Pulmonary artery endothelial cell (primary cell): Measurements from ENCODE around the gene TSHZ1. TPM values are rescaled to one million over a fixed set of nuclear protein-coding genes. Genes with fewer than 3 reads are reported as not detected.
"Not testable (repeated sequence)": the region's sequence is repeated elsewhere in the genome, so short reads cannot be mapped to it uniquely, and the experiment has no call there.

ENCODE experiments used
- DNase-seq: peaks from one replicate; pipeline ENCODE4 v3.0.0-alpha.2; 2011; ENCODE audit warnings: low read depth, low spot score
- total RNA-seq: library from RNA; depleted of rRNA; stranded (reverse); fragments of >200 nt; gene quantifications from 2 replicates; pipeline ENCODE4 v1.2.3, GENCODE V29; 2014

The TSHZ1 gene
- total RNA-seq, 1 donor from 2014 or later = 3.7 TPM

DNA sequence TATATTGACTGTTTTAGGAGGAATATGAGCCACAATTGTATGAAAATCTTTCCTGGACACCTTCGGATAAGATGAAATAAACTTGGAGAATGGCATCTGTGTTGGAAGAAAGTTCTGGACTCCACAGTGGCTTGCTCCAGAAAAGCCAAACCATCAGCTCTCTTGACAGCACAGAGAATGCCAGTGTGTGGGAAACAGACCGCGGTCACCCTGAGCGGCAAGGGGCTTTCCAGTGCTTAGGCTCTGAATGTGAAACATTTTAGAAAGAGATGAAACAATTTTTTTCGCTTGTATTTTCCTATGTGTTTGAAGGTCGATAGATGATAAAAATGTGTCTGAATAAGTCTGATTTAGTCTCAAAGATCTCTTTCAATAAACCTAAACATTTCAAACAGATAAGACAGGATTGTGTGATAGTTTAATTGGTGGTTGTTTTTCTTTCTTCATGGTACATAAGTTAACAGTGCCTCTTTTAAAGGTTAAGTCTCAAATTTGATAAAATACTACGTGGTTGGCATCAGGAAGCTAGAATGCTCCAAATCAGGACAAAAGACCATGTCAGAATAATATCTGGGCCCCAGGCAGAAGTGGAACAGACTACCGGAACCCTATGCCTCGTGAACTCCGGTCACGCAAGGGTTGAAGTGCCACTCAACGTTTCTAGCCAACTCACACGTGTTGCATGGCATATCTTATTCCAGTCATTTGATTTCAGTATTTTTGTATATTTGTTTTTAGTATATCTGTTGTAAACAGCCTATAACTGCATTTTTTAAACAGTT lies 30.6 kb upstream of the TSHZ1 start:
- DNase-seq = no peak

DNA sequence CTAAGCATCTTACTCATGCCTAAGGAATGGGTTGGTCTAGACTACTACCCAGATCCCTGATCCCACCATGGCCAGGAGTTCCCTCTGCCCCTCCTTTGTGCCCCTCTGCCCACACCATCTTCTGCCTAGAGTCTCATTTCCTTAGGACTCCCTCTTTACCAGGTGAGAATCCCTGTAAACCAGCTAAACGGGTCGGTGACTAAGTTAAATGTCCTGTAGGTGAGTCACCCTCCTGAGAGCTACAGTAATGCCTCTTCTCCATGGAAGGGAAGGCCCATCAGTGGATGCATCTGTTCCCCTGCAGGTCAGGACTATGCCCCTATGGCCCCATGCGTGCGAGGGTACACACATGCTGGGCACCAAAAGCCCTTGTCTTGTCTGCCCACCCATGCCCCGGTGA lies 27.1 kb upstream of the TSHZ1 start:
- no peak for DNase-seq

DNA sequence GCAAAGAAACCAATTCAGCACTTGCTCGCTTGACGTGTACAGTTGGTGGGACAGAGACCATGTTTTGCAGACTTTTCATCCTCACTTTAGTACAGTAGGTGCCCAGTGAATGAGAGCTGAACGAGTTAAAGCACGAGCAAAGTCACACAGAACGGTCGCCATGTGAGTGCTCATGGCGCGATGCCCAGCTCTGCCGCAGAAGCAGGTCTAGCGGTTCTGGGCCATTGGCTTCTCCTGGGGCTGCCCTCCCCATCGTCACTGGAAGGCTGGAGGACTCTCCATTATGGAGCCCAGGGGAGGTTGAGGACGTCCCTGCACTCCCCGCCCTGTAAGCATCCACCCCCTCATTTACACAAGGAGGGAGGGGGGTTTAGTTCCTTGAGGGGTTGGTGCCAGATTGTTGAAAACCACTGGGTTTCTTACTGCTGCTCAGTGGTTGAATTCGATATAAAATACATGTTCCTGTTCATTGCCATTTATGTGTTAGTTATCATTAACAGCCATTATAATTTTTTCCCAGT lies 26.6 kb upstream of the TSHZ1 start:
- DNase-seq = no peak

DNA sequence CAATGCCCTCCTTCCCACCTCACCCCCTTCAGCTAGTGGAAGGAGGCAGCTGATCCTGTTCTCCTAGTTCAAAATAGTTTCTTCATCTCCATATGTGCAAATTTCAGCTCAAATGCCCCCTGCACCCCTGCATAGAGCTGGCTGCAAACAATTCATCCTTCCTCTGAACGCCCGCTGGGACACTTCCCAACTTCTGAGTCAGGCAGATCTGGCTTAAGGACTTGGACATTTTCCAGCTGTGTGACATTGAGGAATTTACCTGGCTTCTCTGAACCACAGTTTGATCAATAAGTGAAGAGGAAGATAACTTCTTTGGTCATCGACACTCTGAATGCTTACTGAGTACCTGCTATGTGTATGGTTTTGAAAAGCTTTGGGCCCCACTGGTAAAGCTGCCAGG lies 25.1 kb upstream of the TSHZ1 start:
- DNase-seq = no peak

DNA sequence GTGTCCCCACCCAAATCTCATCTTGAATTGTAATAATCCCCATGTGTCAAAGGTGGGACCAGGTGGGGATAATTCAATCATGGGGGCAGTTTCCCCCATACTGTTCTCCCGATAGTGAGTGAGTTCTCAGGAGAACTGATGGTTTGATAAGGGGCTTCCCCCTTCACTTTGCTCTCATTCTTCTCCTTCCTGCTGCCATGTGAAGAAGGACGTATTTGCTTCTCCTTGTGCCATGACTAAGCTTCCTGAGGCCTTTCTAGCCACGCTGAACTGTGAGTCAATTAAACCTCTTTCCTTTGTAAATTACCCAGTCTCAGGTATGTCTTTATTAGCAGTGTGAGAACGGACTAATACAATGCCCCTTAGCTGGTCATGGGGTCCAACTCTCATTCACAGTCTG lies 22.9 kb upstream of the TSHZ1 start:
- not testable (repeated sequence) for DNase-seq

DNA sequence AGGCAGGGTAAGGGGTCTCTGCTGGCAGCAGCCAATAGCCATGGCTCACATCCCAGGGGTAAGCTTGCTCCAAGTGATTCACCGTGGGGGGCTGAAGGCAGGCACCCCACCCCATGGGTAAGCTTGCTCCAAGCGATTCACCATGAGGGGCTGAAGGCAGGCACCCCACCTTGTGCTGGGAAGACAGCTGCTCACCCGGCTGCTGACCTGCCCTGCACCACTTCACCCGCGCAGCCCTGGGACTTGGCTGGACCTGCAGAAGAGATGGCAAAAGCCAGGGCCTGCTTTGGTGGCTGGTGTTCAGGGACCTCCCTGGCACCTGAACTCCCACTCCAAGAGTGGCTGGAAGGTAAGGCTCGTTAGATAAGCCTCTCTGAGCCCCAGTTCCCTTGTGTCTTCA lies 20.9 kb upstream of the TSHZ1 start:
- DNase-seq = no peak

DNA sequence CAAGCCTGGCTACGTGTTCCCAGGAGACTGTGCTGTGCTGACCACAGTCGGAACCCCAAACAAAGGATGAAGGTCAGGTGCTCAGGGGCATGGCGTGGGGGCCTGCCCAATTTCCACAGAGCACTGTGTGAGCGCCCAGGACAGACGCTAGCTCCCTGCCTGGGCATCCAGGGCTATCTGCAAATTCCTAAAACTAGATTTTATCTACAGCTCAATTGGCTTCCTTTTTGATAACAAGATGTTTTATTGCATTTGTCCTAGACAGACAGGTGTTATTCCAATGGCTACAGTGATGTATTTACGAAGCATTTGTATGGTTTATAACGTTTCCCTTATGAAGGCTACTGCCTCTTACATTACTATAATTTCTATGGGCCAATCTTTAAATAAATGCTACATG lies 17.7 kb upstream of the TSHZ1 start:
- DNase-seq = no peak

DNA sequence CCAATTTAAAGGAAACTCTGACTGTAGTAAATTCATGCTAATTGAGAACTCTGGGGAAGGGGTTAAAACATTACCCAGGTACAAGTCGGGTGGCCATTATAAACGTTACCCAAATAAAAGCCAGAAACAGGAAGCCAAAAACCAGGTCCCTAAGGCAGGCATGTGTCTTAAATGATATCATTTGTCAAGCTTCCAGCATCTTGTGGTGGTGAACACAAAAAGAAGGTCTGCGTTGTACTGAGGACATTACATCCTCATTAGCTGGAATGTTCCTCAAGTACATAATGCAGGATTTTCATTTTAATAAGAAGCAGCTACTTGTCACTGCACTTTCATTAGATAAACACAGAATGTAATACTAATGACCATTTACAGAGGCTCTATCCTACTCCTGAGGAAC lies 12.6 kb upstream of the TSHZ1 start:
- DNase-seq = no peak

DNA sequence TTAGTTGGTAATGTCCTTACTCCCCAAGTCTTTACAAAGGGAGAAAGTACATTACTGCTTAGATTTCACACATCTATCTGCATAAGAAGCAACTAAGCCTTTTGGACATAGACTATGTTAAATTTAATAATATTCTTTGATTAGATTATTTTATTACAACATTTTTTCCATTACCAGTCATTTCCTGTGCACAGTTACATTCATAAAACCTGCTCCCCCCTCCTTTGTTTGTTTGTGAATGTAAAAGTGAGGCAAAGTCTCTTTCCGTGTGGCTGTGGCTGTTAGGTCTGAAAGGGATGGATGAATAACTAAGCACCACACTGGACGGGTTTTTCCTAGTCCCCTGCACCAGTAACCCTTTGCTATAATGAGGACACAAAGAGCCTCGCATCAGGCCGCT lies 11.3 kb upstream of the TSHZ1 start:
- no peak for DNase-seq

DNA sequence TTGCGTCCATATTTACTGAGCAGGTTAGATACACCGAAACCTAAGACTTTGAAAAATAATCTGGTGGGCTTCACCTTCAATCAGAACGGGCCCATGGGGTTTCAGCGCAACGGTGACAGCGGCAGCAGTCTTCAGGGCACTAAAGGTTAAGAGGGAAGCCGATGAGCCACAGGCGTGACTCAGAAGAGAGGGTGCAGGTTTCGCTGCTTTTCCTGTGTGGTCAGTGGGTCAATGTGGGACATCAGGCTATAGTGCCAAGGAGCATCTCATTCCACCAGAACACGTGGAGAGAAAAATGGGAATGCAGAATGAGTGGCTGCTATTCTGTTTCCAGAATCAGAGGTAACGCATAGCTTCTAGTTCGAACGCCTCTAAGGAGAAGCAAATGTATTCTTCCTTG lies 10.5 kb upstream of the TSHZ1 start:
- DNase-seq = no peak

DNA sequence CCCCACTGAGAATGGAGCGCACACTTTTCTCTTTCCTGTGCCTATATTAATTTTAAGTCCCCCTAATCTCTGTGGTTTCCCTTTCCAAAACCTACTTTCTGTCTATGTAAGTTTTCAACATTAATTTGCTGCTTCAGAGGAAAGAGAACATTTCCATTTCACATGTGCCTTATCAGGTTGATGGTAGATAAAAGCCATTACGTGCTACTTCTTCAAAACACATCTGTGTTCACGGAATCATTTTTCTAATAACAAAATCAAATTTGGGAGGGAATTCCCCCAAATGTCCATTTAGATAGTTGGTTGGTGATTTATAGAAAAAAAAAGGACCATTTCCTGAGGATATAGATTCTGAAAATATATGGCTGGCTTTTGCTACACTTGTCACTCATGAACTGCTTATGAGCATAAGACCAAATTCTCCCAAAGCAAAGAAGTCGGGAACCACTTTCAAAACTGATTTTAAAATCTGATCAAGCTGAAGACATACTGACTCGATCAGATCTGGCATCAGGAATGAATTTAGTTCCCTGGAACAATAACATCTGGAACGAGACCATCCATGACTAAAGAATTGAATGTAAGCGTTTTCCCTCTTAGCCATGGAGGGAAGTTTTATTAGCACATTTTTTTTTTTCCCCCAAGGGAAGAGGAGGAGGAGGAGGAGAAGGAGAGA lies 9.9 kb upstream of the TSHZ1 start:
- no peak for DNase-seq

DNA sequence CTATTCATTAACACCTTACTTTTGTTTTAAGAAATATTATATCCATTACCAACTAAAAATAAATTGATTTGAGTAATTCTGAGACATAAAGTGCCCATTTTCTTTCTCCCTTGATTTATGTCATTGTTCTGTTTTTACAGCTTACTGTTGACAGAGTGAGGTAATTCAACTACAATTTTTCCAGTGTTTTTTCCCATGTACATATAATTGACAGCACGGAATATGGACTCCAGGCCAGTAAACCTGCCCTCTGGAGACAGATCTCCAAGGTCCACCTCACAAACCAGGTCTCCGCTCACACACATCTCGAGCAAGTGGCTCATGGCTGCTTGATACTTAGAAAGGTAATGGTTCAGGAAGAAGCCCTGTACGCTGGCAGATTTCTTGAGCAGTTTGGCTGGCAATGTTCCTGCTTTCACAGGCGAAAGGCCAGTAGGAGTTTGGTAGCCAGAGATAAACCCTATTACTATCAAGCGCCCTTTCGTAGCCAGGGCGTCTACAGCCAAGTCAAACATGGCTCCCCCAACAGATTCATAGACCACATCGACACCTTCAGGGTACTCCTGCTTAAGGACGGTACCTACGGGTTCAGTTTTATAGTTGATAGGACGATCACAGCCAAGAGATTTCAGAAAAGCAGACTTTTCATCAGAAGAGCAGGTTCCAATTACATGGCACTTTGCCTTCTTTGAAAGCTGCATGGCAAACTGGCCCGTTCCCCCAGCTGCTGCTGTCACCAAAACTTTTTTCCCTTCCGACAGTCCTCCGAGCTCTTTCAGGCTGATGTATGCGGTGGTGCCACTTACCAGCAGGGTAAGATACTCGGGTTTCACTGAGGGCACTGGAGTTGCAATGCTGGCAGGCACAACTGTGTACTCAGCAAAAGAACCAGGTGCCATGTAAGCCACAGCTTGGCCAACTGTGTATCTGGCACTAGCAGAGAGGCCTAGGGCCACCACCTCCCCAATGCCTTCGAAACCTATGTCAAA lies 9.0 kb upstream of the TSHZ1 start:
- DNase-seq = no peak

DNA sequence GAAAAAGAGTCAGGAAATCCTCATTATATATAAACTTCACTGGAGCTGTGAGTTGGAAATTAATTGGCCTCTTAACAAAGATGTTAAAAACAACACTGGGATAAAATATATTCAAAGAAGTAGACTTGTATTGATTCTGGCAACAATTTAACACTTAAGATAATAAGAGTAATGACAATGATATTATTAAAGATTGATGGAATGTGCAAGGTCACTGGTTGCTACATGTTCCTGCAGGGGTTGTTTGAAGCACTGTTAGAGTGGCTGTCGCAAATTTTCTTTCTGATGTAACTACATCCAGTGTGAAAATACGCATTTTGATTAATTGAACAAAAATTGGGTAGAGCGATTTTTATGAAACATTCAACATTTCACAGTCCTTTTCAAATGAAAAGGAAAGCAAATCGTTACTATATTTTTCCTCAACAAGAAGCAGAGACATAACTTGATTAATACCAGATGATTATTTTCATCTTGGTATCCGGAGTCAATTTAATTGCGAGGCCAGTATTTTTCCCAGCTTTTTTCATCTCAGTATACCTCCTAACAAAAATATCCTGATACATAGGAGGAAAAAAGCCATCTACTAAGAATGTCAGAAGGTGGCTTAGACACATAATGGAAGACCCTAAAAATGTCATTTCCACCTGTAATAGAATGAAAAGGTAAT lies 7.8 kb upstream of the TSHZ1 start:
- DNase-seq = no peak

DNA sequence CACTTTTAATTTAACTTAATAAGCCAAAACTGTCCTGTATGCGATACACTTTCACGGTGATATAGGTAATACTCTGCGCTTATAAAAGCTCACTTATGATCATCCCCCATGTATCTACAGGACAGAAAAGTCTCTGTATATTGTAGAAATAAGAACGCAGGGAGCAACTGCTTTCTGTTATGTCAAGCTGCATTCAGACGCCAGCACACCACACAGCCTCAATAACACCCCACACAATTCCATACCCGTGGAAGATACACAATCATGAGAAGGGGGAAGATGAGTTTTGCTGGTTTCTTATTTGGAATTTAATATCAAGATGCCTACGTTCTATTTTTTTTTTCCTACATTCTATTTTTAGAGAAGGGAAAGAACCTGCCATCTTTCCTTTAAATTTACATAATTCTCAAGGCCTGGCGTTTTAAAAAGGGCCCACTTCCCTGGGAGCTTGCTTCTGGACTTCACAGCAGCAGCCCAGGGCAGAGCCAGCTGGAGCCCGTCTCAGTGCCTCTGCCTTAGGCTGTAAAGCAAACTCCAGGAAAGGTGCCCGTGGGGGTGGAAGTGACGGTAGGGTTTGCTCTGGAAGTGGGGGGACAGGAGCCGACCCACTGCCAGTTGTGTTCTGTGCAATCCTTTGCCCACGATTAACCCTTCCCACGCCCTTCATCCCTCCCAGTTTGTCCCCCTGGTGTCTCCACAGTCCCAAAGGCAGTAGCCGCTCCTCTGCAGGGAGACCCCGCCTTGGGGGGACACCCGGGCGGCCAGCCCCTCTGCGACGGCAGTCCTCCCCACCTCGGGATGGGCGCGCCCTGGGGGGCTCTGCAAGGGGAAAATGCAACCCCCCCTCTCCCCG lies 7.0 kb upstream of the TSHZ1 start:
- no peak for DNase-seq

DNA sequence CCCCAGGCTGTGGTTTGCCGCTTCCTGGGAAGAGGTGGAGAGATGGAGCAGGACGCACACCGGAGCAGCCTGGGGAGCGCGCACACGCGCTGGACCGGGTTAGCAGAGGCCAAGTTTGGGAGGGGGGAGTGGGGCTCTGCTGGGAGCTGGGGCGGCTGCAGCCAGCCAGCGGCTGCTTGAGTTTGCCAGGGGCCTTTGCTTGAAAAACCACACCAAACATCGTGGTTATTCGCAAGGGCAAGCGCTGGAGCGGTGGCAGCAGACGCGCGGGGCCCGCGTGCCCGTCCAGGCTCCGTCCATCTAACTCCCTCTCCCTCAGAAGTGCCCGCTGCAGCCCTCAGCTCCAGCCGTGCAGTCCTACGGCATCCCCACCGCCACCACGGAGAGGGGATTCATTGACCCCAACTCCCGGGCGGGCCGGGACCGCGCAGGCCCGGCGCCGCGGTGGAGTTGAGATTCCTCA lies 6.3 kb upstream of the TSHZ1 start:
- DNase-seq = no peak

DNA sequence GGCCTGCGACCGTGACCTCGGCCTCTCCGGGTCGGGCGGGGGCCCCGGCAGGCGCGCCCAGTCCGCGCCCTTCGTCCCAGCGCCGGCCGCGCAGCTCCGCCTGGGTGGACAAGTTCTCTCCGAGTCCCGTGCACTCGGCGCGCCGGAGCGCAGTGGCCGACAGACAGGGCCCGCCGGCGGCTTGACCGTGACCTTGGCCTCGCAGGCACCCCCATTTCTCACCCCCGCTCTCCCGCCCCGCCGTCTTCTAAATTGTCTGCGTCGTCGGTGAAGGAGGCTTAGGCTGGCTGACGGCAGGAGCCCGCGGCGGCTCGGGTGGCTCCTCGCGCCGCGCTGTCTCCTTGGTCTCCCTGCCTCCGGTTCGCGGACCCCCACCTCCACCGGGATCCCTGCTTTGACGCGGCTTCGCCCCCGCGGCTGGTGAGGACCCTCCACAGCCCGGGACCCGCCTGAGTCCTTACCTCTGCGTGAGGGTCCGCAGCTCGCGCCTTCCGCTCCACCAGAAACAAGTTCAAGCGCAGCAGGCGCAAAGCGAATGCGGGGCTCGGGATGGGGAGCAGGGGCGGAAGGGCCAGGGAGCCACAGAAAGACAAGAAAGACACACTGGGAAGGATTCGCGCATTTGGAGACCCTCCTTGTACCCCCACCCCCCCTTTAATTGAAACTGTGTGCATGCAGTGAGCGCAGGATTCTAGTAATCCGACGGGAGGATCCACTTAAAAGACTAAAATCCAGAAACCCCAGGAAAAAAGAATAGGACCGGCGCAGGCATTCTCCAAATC lies 5.7 kb upstream of the TSHZ1 start:
- DNase-seq = no peak

DNA sequence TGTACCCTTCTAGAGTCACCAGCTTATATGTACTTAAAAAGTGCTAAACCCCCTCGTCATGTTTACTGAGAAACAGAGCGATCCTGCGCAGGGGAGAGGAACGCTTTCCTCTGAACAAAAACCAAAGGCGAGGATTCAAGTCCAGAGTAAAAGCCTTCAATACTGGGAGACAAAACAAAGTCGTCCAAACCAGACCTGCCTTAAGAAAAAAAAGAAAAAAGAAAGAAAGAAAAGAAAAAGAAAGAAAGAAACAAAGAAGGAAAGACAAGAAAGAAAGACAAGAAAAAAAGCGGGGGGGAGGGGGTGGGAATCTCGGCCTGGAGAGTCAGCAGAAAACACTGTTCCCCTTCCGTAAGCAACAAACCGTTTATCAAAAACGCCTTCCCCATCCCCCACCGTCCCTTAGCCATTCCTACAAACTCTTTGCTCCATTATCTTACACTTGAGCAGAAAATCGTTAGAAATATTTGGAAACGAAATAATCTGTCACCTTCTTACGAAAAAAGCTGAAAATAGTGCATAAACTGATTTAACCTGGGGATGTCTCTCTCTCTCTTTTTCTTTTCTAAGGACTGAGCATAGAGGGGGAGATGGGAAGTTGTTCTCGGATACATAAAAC lies 5.0 kb upstream of the TSHZ1 start:
- DNase-seq = no peak

DNA sequence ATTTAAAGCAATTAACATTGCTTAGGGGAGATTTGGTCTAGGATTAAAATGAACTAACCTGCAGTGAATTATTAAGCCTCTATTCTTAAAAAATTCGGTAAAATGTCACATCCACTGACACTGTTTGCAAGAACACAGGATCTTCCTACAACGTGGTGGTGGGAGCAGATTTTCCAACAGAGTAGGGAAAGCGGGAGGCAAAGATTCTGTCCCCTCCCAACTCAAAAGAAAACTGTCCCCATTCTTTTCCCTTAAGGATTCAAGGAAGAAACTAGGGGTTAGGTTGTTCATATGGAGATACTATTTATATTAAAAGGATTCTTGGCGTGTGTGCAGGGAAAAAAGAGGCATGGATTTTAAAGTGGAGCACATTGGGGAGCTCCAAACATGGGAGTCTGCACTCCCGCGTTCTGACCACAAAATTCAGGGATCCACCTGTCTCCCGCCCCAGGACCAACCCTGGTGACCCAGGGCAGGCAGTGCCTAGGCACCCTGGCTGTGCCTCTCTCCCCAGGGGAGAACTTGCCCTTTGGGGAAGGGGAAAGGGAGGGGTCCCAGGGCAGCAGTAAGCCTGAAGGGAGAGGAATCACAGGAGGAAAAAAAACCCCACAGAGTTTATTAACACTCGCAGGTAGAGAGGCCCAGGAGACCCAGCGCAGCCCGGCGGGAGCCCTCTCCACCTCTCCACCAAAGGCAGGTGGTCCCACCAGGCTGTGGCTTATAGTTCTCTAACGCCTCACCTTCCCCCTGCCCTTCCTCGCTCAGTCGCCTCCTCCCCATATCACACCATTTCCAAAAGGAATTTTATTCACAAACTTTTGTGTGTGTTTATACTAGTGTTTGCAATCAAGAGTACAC lies 3.9 kb upstream of the TSHZ1 start:
- no peak for DNase-seq
